H4 (cell line): ENCODE results near the gene LIN54. TPM values are rescaled to one million over a fixed set of nuclear protein-coding genes. Genes with fewer than 3 reads are reported as not detected.
A peak's percentile ranks its signal among the peaks of the same experiment; 100 is the strongest.
"Not testable (repeated sequence)": the region's sequence is repeated elsewhere in the genome, so short reads cannot be mapped to it uniquely, and the experiment has no call there.

Experiments
- DNase-seq: peaks from one replicate; pipeline ENCODE4 v3.0.0-alpha.2; 2015; ENCODE audit warnings: low spot score
- total RNA-seq: library from RNA; depleted of rRNA; stranded (reverse); fragments of >200 nt; shearing (Covaris generic); gene quantifications from 2 replicates; pipeline ENCODE4 v1.2.3, GENCODE V29; 2014

The LIN54 gene
- total RNA-seq, 1 experiment from 2014 or later = 15.4 TPM

- no peak for DNase-seq
Observed at GRCh38 chr4:82947498-82947897, 63.1 kb downstream of the LIN54 start.

- DNase-seq = no peak
Observed at GRCh38 chr4:82939414-82939813, 71.2 kb downstream of the LIN54 start.

GRCh38 chr4:82934441-82934840 is 76.2 kb downstream of the LIN54 start:
- no peak for DNase-seq

GRCh38 chr4:82930848-82931755 is 79.5 kb downstream of the LIN54 start:
- DNase-seq = no peak

- no peak for DNase-seq
Observed at GRCh38 chr4:82921795-82922194, 88.8 kb downstream of the LIN54 start.

GRCh38 chr4:82919386-82919785 is 91.2 kb downstream of the LIN54 start:
- DNase-seq = no peak

- no peak for DNase-seq
Observed at GRCh38 chr4:82918091-82918490, 92.5 kb downstream of the LIN54 start.

- DNase-seq = not testable (repeated sequence)
Observed at GRCh38 chr4:82913968-82914367, 96.7 kb downstream of the LIN54 start.

- DNase-seq = no peak
Observed at GRCh38 chr4:82913305-82913704, 97.3 kb downstream of the LIN54 start.

GRCh38 chr4:82909326-82909725 is 101.3 kb downstream of the LIN54 start:
- DNase-seq = no peak

- DNase-seq = no peak
Observed at GRCh38 chr4:82906469-82906868, 104.2 kb downstream of the LIN54 start.

- no peak for DNase-seq
Observed at GRCh38 chr4:82905205-82905604, 105.4 kb downstream of the LIN54 start.

- DNase-seq = peak; percentile 8
Observed at GRCh38 chr4:82903737-82904136, 106.9 kb downstream of the LIN54 start.

GRCh38 chr4:82901183-82901718 is 109.4 kb downstream of the LIN54 start:
- DNase-seq = no peak

GRCh38 chr4:82900411-82901182 is 110.0 kb downstream of the LIN54 start, which contains the start of gene THAP9:
THAP9 (plus strand) TSS chr4:82900735; CDS start chr4:82900803, 68 bp downstream.
- peak; percentile 99 for DNase-seq

GRCh38 chr4:82900066-82900410 is 110.6 kb downstream of the LIN54 start:
- DNase-seq = peak; percentile 13

GRCh38 chr4:82899374-82900065 is 111.1 kb downstream of the LIN54 start:
- no peak for DNase-seq

- DNase-seq = peak; percentile 25
Observed at GRCh38 chr4:82898322-82899243, 112.0 kb downstream of the LIN54 start.

- no peak for DNase-seq
Observed at GRCh38 chr4:82896755-82897154, 113.9 kb downstream of the LIN54 start.

GRCh38 chr4:82893942-82894341 is 116.7 kb downstream of the LIN54 start:
- no peak for DNase-seq

GRCh38 chr4:82892467-82892802 is 118.2 kb downstream of the LIN54 start:
- no peak for DNase-seq
